AG09319 (cell line): ENCODE results near the gene PCDHA7.

Source experiments
- DNase-seq: peaks from one replicate; pipeline ENCODE4 v3.0.0-alpha.2; 2010; ENCODE audit warnings: low read depth; ENCODE audit errors: extremely low read depth
- CTCF ChIP-seq: IDR thresholded peaks from 2 replicates; pipeline ENCODE4 v1.5.1; 2011; ENCODE audit warnings: low read depth, mild to moderate bottlenecking, inconsistent platforms, low read length, moderate library complexity

The PCDHA7 gene

DNA sequence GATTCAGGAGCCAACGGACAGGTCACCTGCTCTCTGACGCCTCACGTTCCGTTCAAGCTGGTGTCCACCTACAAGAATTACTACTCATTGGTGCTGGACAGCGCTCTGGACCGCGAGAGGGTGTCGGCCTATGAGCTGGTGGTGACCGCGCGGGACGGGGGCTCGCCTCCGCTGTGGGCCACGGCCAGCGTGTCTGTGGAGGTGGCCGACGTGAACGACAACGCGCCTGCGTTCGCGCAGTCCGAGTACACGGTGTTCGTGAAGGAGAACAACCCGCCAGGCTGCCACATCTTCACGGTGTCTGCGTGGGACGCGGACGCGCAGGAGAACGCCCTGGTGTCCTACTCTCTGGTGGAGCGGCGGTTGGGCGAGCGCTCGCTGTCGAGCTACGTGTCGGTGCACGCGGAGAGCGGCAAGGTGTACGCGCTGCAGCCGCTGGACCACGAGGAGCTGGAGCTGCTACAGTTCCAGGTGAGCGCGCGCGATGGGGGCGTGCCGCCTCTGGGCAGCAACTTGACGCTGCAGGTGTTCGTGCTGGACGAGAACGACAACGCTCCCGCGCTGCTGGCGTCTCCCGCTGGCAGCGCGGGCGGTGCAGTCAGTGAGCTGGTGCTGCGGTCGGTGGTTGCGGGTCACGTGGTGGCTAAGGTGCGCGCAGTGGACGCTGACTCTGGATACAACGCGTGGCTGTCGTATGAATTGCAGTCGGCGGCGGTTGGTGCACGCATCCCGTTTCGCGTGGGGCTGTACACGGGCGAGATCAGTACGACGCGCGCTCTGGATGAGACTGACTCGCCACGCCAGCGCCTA lies 23.3 kb downstream of the PCDHA7 start:
- no peak for TF ChIP-seq CTCF
- DNase-seq: no peak

- DNase-seq: no peak
- no peak for TF ChIP-seq CTCF
Observed at GRCh38 chr5:140857987-140858240, 23.8 kb downstream of the PCDHA7 start.

GRCh38 chr5:140862441-140863295 lies 28.6 kb downstream of the PCDHA7 start:
- DNase-seq: no peak
- TF ChIP-seq CTCF: no peak

DNA sequence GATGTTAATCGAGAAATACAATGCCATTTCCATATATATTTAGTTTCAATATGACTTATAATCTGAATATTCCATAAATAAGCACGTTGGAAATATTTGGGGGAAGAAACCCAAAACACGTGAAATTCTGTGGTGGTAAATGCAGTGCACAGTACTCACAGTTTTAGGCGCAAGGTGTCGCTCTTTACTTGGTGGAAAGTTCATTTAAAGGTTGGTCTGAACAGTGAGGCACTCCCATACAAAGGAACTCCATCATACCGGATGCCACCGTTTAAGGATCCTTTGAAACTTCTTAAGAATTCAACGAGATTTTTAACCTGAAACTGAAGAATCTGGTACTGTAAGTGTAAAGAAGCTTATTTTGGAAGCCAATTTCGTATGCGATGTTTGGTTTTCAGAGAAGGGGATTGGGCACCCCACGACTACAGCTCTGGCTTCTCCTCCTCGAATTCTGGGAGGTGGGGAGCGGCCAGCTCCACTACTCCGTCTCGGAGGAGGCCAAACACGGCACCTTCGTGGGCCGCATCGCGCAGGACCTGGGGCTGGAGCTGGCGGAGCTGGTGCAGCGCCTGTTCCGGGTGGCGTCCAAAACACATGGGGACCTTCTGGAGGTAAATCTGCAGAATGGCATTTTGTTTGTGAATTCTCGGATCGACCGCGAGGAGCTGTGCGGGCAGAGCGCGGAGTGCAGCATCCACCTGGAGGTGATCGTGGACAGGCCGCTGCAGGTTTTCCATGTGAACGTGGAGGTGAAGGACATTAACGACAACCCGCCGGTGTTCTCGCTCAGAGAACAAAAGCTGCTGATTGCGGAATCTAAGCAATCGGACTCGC lies 34.9 kb downstream of the PCDHA7 start, which contains the start of gene PCDHA11:
PCDHA11 (plus strand) TSS at position 237 of the 834 bp plus-strand sequence; CDS start at position 384, 147 bp downstream.
- no peak for TF ChIP-seq CTCF
- DNase-seq: no peak

DNA sequence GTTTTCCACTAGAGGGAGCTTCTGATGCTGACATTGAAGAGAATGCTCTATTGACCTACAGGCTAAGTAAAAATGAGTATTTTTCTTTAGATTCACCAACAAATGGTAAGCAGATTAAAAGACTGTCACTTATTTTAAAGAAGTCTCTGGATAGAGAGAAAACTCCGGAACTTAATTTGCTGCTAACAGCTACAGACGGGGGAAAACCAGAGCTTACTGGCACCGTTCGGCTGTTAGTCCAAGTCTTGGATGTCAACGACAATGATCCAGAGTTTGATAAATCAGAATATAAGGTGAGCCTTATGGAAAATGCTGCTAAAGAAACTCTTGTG lies 35.5 kb downstream of the PCDHA7 start:
- no peak for TF ChIP-seq CTCF

DNA sequence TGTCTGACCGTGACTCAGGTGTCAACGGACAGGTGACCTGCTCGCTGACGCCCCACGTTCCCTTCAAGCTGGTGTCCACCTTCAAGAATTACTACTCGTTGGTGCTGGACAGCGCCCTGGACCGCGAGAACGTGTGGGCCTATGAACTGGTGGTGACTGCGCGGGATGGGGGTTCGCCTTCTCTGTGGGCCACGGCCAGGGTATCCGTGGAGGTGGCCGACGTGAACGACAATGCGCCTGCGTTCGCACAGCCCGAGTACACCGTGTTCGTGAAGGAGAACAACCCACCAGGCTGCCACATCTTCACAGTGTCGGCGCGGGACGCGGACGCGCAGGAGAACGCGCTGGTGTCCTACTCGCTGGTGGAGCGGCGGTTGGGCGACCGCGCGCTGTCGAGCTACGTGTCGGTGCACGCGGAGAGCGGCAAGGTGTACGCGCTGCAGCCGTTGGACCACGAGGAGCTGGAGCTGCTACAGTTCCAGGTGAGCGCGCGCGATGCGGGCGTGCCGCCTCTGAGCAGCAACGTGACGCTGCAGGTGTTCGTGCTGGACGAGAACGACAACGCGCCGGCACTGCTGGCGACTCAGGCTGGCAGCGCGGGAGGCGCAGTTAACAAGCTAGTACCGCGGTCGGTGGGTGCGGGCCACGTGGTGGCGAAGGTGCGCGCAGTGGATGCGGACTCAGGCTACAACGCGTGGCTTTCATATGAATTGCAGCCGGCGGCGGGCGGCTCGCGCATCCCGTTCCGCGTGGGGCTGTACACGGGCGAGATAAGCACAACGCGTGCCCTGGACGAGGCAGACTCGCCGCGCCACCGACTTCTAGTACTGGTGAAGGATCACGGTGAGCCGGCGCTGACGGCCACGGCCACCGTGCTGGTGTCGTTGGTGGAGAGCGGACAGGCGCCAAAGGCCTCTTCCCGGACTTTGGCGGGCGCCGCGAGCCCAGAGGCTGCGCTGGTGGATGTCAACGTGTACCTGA lies 36.4 kb downstream of the PCDHA7 start:
- TF ChIP-seq CTCF: no peak
- DNase-seq: no peak

More for the DNA sequence above, 35.5 kb downstream of the PCDHA7 start:
- no peak for DNase-seq
